Ishikawa (cell line): Measurements from ENCODE around the gene CHIT1.

Experiments
- CEBPB ChIP-seq: IDR thresholded peaks from 2 replicates; pipeline ENCODE4 v1.6.1; 2012
- CREB1 ChIP-seq: IDR thresholded peaks from 2 replicates; pipeline ENCODE4 v1.6.1; 2012; ENCODE audit warnings: low read depth
- EGR1 ChIP-seq: IDR thresholded peaks from 2 replicates; pipeline ENCODE4 v1.6.1; 2012
- EP300 ChIP-seq: IDR thresholded peaks from 2 replicates; pipeline ENCODE4 v1.6.1; 2012; ENCODE audit warnings: borderline replicate concordance
- FOXM1 ChIP-seq: IDR thresholded peaks from 2 replicates; pipeline ENCODE4 v1.6.1; 2012; ENCODE audit warnings: low read depth, borderline replicate concordance
- NFIC ChIP-seq: IDR thresholded peaks from 2 replicates; pipeline ENCODE4 v1.6.1; 2012
- RAD21 ChIP-seq: IDR thresholded peaks from 2 replicates; pipeline ENCODE4 v1.6.1; 2012; ENCODE audit warnings: low read depth
- REST ChIP-seq: IDR thresholded peaks from 2 replicates; pipeline ENCODE4 v1.6.1; 2012; ENCODE audit warnings: low read depth, mild to moderate bottlenecking
- TAF1 ChIP-seq: IDR thresholded peaks from 2 replicates; pipeline ENCODE4 v1.6.1; 2012; ENCODE audit warnings: low read depth, mild to moderate bottlenecking
- TCF12 ChIP-seq: IDR thresholded peaks from 2 replicates; pipeline ENCODE4 v1.6.1; 2012; ENCODE audit warnings: low read depth
- TEAD4 ChIP-seq: IDR thresholded peaks from 2 replicates; pipeline ENCODE4 v1.6.1; 2012
- USF1 ChIP-seq: IDR thresholded peaks from 2 replicates; pipeline ENCODE4 v1.6.1; 2012
- YY1 ChIP-seq: IDR thresholded peaks from 2 replicates; pipeline ENCODE4 v1.6.1; 2012; ENCODE audit warnings: low read depth
- ZBTB7A ChIP-seq: IDR thresholded peaks from 2 replicates; pipeline ENCODE4 v1.6.1; 2012; ENCODE audit warnings: low read depth
- TF ChIP-seq, protein P1 (sequence below): IDR thresholded peaks from 2 replicates; pipeline ENCODE4 v1.6.1; 2012

CHIT1 gene

DNA sequence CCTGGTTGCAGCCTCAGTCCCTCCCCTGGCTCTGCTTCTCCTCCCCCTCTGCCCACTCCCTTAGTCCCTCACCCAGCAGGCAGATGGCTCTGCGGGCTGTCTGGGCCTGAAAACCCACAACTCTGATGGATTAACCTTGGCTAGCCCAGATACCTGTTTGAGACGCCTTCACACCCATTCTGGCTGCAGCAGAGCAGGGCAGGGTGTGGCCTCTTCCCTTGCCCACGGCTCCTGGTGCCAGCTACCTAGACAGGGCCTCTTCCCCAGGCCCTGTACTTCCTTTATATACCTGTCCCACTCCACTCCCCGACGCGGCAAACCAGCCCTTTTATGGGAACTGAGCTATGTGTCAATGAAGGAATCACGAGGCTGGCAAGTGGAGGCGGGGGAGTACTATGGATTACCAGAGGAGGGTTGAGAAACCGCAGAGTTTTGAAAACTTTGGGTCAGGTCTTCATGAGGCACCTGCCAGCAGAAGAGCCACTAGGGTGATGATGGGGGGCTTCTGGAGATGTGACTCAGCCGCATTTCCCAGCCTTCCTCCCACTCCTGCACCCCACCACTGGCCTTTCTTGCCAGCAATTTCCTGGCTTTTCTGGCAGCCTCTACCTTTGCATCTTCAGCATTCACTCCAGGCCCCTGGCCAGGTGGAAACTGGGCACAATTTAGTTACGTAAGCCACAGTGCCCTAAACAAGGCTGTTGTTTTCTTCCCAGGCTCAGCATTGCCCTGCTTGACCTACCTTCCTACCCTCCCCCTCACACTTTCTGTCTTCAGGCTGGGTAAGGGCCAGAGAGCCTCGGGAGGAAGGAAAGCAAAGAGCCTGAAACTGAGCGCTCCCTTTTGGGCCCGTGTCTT, 42.8 kb downstream of the CHIT1 start, which contains the start of gene CHI3L1:
Gene CHI3L1 (minus strand): TSS at position 259 of the 858 bp plus-strand sequence. CDS start 81 bp downstream, at position 178.
- TF ChIP-seq NFIC: no peak
- no peak for TF ChIP-seq EP300
- TF ChIP-seq ZBTB7A: no peak
- no peak for TF ChIP-seq REST
- TF ChIP-seq RAD21: no peak
- TF ChIP-seq, protein P1, sequence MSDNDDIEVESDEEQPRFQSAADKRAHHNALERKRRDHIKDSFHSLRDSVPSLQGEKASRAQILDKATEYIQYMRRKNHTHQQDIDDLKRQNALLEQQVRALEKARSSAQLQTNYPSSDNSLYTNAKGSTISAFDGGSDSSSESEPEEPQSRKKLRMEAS: no peak
- TF ChIP-seq TAF1: no peak
- no peak for TF ChIP-seq CEBPB
- no peak for TF ChIP-seq TEAD4
- TF ChIP-seq EGR1: no peak

DNA sequence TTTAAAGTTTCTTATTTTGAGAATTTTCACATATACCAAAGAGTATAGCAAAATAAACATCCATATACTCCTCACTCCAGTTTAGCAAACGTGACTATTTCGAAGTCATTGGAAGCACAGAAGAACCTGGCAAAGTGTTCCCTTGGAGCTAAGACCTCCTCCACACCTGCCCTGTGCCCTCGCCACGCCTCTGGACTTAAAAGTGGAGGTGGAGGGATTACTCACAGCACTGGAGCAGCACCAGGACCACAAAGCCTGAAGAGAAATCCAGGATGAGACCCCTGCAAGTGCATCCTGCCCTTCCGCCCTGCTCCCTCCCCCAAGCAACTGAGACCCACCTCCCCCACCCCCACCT, 43.4 kb downstream of the CHIT1 start:
- TF ChIP-seq FOXM1: no peak
- TF ChIP-seq CREB1: no peak
- TF ChIP-seq EP300: no peak
- TF ChIP-seq TAF1: no peak
- TF ChIP-seq, protein P1: no peak
- TF ChIP-seq EGR1: no peak
- TF ChIP-seq REST: no peak
- no peak for TF ChIP-seq YY1
- no peak for TF ChIP-seq RAD21
- no peak for TF ChIP-seq TEAD4
- TF ChIP-seq NFIC: no peak
- TF ChIP-seq USF1: no peak
- no peak for TF ChIP-seq CEBPB

GRCh38 chr1:203185585-203185984, 43.9 kb downstream of the CHIT1 start:
- TF ChIP-seq EGR1 (no peak), TCF12 (no peak), ZBTB7A (no peak), CEBPB (no peak), TAF1 (no peak), RAD21 (no peak), NFIC (no peak), CREB1 (no peak)

DNA sequence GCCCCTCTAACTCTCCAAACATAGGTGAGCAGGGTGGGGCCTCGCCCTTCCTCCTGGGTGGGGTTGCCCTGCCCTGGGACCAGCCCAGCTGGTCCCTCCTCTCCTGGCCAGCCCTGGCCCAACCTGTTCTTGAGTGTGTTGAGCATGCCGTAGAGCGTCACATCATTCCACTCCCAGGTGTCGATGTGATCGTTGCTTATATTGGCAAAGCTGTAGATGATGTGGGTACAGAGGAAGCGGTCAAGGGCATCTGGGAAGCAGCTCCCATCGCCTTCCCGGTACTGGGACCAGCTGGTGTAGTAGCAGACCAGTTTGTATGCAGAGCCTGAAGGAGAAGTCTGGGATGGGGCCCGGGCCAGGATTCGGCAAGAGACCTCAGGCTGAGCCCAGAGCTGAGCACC, 44.4 kb downstream of the CHIT1 start:
- TF ChIP-seq EP300 (no peak), CREB1 (no peak), NFIC (no peak), USF1 (no peak), TEAD4 (no peak), FOXM1 (no peak), EGR1 (no peak), RAD21 (no peak), REST (no peak), CEBPB (no peak), ZBTB7A (no peak), TCF12 (no peak)
- TF ChIP-seq, protein P1: no peak
